DOHH2 (cell line): ENCODE measurements around the gene AGPAT1.

ENCODE experiments used
- H3F3A ChIP-seq: fragments of 200-600 bp; sonication (generic), shearing (Covaris generic); 2 replicates; pipeline ENCODE4 v1.6.0; 2016; ENCODE audit warnings: antibody characterized with exemption, mild to moderate bottlenecking; ENCODE audit not compliant: control insufficient read depth, insufficient read depth
- H3K27ac ChIP-seq: fragments of 200-600 bp; sonication (generic); 2 replicates; pipeline ENCODE4 v1.5.1; 2014; ENCODE audit warnings: low read depth, mild to moderate bottlenecking, low read length, moderate library complexity
- H3K27me3 ChIP-seq: fragments of 200-600 bp; sonication (generic); 2 replicates; pipeline ENCODE4 v1.6.1; 2014; ENCODE audit warnings: mild to moderate bottlenecking, low read length, mixed read lengths; ENCODE audit not compliant: control insufficient read depth
- H3K36me3 ChIP-seq: fragments of 200-600 bp; sonication (generic); 2 replicates; pipeline ENCODE4 v1.6.1; 2014; ENCODE audit warnings: mild to moderate bottlenecking, low read length, moderate library complexity, mixed read lengths; ENCODE audit not compliant: control insufficient read depth
- H3K4me1 ChIP-seq: fragments of 200-600 bp; sonication (generic); 2 replicates; pipeline ENCODE4 v1.6.1; 2014; ENCODE audit warnings: mild to moderate bottlenecking, low read length, mixed read lengths; ENCODE audit not compliant: control insufficient read depth
- H3K4me2 ChIP-seq: fragments of 200-600 bp; sonication (generic); 2 replicates; pipeline ENCODE4 v1.6.0; 2014; ENCODE audit warnings: mild to moderate bottlenecking, low read length, moderate library complexity
- H3K4me3 ChIP-seq: fragments of 200-600 bp; sonication (generic); 2 replicates; pipeline ENCODE4 v1.5.1; 2014; ENCODE audit warnings: mild to moderate bottlenecking, low read length, mixed read lengths
- H3K79me2 ChIP-seq: fragments of 200-600 bp; sonication (generic); 2 replicates; pipeline ENCODE4 v1.6.1; 2014; ENCODE audit warnings: mild to moderate bottlenecking, low read length, mixed read lengths; ENCODE audit not compliant: control insufficient read depth
- H3K9me2 ChIP-seq: fragments of 200-600 bp; sonication (generic); replicated peaks from 2 replicates; pipeline ENCODE4 v1.6.1; 2014; ENCODE audit warnings: mild to moderate bottlenecking, low read length, mixed read lengths; ENCODE audit not compliant: control insufficient read depth
- H3K9me3 ChIP-seq: fragments of 200-600 bp; sonication (generic); 2 replicates; pipeline ENCODE4 v1.6.1; 2014; ENCODE audit warnings: antibody characterized with exemption, low read length, mixed read lengths; ENCODE audit not compliant: control insufficient read depth, insufficient read depth
- H4K20me1 ChIP-seq: fragments of 200-600 bp; sonication (generic); 2 replicates; pipeline ENCODE4 v1.6.0; 2014; ENCODE audit warnings: low read depth, mild to moderate bottlenecking, antibody characterized with exemption, low read length, moderate library complexity; ENCODE audit not compliant: control insufficient read depth, insufficient read depth
- EZH2phosphoT487 ChIP-seq: fragments of 200-600 bp; sonication (generic); IDR thresholded peaks from 2 replicates; pipeline ENCODE4 v1.6.1; 2017; ENCODE audit warnings: borderline replicate concordance, mild to moderate bottlenecking, antibody characterized with exemption, low read length, moderate library complexity, mixed read lengths
- TF ChIP-seq, protein P1 (sequence below): fragments of 200-600 bp; sonication (generic); IDR thresholded peaks from one replicate; pipeline ENCODE4 v1.5.1; 2014; ENCODE audit warnings: antibody characterized with exemption, mild to moderate bottlenecking, low read depth, low read length; ENCODE audit not compliant: poor library complexity, severe bottlenecking

The AGPAT1 gene

GRCh38 chr6:32131439-32131948 lies 44.4 kb downstream of the AGPAT1 start:
- H3K4me1 ChIP-seq: peaks cover 25% of the 10 kb centered on the region
- no peaks in the 10 kb centered on the region for H3K9me3 ChIP-seq
- peaks cover 18% of the 10 kb centered on the region for H3K36me3 ChIP-seq
- no peak overlapping the region for H3K4me2 ChIP-seq
- 0 out of 2 replicates have a peak, but pooled peaks cover 3% of the 10 kb centered on the region for H3F3A ChIP-seq
- H3K27ac ChIP-seq: no peak overlapping the region
- TF ChIP-seq, protein P1, sequence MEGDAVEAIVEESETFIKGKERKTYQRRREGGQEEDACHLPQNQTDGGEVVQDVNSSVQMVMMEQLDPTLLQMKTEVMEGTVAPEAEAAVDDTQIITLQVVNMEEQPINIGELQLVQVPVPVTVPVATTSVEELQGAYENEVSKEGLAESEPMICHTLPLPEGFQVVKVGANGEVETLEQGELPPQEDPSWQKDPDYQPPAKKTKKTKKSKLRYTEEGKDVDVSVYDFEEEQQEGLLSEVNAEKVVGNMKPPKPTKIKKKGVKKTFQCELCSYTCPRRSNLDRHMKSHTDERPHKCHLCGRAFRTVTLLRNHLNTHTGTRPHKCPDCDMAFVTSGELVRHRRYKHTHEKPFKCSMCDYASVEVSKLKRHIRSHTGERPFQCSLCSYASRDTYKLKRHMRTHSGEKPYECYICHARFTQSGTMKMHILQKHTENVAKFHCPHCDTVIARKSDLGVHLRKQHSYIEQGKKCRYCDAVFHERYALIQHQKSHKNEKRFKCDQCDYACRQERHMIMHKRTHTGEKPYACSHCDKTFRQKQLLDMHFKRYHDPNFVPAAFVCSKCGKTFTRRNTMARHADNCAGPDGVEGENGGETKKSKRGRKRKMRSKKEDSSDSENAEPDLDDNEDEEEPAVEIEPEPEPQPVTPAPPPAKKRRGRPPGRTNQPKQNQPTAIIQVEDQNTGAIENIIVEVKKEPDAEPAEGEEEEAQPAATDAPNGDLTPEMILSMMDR: no peak
- TF ChIP-seq EZH2phosphoT487: no peak
- H3K79me2 ChIP-seq: peaks cover 31% of the 10 kb centered on the region
- no peaks in the 10 kb centered on the region for H3K9me2 ChIP-seq
- H4K20me1 ChIP-seq: 0 out of 2 replicates have a peak, but pooled peaks cover 3% of the 10 kb centered on the region
- H3K4me3 ChIP-seq: no peak overlapping the region
- H3K27me3 ChIP-seq: peaks cover 8% of the 10 kb centered on the region; the same call in 1 of the 2 replicates

- Histone ChIP-seq H3K79me2 (peaks cover 40% of the 10 kb centered on the region), H3K4me2 (peak overlapping the region; percentile 86), H4K20me1 (0 out of 2 replicates have a peak, but pooled peaks cover 3% of the 10 kb centered on the region), H3F3A (0 out of 2 replicates have a peak, but pooled peaks cover 3% of the 10 kb centered on the region), H3K4me3 (peak overlapping the region; percentile 93), H3K27me3 (0 out of 2 replicates have a peak, but pooled peaks cover 4% of the 10 kb centered on the region), H3K9me2 (no peaks in the 10 kb centered on the region), H3K27ac (peak overlapping the region; percentile 40), H3K36me3 (peaks cover 34% of the 10 kb centered on the region), H3K4me1 (peaks cover 27% of the 10 kb centered on the region), H3K9me3 (no peaks in the 10 kb centered on the region)
- TF ChIP-seq, protein P1: no peak
- TF ChIP-seq EZH2phosphoT487: no peak
Observed at GRCh38 chr6:32129297-32130088, 46.4 kb downstream of the AGPAT1 start.

DNA sequence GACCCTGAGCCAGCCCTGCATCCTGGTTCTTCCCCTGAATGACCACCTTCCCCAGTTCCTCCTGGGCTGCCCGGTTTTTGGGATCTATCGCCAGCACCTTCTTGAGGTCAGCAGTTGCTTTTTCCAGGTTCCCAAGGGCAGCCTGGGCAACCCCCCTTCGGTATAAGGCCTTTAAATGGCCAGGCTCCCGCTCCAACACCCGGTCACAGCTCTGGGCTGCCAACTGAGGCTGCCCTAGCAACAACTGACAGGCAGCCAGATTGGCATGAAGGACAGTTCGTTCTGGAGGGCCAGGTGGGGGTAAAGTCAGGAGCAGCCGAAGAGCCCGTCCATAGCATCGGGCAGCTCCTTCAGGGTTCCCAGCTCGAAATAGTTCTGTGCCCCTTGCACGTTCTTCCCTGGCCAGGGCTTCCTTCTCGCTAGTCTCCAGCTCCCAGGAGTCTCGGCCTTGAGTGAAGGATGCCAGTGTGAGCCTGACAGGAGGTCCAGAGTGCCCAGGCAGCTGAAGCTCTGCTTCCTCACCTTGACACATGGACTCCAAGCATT lies 47.1 kb downstream of the AGPAT1 start:
- Histone ChIP-seq H3K4me3 (peak overlapping the region; percentile 93), H3F3A (0 out of 2 replicates have a peak, but pooled peaks cover 3% of the 10 kb centered on the region), H3K9me3 (no peaks in the 10 kb centered on the region), H3K27me3 (0 out of 2 replicates have a peak, but pooled peaks cover under 1% of the 10 kb centered on the region), H3K27ac (0 out of 2 replicates have a peak overlapping the region, but pooled peaks have one; percentile 19), H3K4me2 (peak overlapping the region; percentile 86), H3K36me3 (peaks cover 40% of the 10 kb centered on the region), H4K20me1 (0 out of 2 replicates have a peak, but pooled peaks cover 3% of the 10 kb centered on the region), H3K9me2 (no peaks in the 10 kb centered on the region), H3K79me2 (peaks cover 40% of the 10 kb centered on the region), H3K4me1 (peaks cover 27% of the 10 kb centered on the region)
- TF ChIP-seq, protein P1: no peak
- no peak for TF ChIP-seq EZH2phosphoT487
